MM.1S (cell line): ENCODE results near the gene GPC1.

Experiments used
- EZH2 ChIP-seq: fragments of 300-600 bp; sonication (generic); optimal IDR thresholded peaks from 2 replicates; pipeline ENCODE3; 2017; ENCODE audit warnings: low read depth, mild to moderate bottlenecking, antibody characterized with exemption, low read length, mixed read lengths
- EZH2phosphoT487 ChIP-seq: fragments of 300-600 bp; sonication (generic); IDR thresholded peaks from 2 replicates; pipeline ENCODE4 v1.6.1; 2018; ENCODE audit warnings: antibody characterized with exemption, low read length
- TF ChIP-seq, protein P1 (sequence below): fragments of 300-600 bp; sonication (generic); IDR thresholded peaks from 2 replicates; pipeline ENCODE4 v1.5.1; 2016; ENCODE audit warnings: antibody characterized with exemption, low read length, mixed read lengths

DNA sequence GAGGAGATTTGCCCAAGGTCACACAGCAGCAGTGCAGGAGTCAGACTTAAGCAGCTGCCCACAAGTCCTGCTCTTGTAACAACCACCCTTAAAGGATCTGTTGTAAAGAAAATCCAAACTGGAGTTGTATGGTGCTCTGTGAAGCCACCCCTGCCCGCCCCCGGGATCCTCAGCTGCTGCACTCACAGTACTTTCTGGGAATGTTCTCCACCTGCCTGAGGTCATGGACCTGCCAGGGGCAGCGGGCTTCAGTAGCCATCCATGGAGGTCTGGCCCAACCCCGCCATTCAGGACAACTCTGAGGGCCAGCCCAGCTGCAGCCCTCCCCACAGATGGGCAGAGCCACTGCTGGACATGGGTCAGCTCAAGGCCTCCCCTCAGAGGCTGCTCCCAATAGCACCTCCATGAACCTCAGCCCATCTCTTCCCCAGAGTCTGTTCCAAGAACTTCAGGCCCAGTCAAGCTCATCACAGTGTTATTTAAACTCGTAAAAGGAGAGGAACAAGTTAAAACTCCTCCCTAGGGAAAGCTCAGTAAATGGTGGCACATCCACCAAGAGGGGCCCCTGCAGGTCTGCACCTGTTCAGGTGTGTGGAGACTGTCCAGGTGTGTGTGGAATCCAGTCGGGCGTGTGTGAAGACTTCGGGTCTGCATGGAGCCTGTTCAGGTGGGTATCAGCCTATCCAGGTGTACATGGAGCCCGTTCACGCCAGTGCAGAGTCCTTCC lies 39.4 kb upstream of the GPC1 start:
- TF ChIP-seq, protein P1, sequence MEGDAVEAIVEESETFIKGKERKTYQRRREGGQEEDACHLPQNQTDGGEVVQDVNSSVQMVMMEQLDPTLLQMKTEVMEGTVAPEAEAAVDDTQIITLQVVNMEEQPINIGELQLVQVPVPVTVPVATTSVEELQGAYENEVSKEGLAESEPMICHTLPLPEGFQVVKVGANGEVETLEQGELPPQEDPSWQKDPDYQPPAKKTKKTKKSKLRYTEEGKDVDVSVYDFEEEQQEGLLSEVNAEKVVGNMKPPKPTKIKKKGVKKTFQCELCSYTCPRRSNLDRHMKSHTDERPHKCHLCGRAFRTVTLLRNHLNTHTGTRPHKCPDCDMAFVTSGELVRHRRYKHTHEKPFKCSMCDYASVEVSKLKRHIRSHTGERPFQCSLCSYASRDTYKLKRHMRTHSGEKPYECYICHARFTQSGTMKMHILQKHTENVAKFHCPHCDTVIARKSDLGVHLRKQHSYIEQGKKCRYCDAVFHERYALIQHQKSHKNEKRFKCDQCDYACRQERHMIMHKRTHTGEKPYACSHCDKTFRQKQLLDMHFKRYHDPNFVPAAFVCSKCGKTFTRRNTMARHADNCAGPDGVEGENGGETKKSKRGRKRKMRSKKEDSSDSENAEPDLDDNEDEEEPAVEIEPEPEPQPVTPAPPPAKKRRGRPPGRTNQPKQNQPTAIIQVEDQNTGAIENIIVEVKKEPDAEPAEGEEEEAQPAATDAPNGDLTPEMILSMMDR = no peak
- TF ChIP-seq EZH2phosphoT487 (no peak), EZH2 (no peak)
